ENCODE data around the gene GSC2. TPM values are rescaled to one million over a fixed set of nuclear protein-coding genes. Genes with fewer than 3 reads are reported as not detected.
A peak's percentile ranks its signal among the peaks of the same experiment; 100 is the strongest.

The GSC2 gene
- total and polyA plus RNA-seq, 9 of the 15 experiments (the other 6 are each of a cell fraction or from before 2014, with no cell fraction given), result not detected

GRCh38 chr22:19110064-19110458 lies 40.0 kb downstream of the GSC2 start (continued):
- TF ChIP-seq, protein P1, sequence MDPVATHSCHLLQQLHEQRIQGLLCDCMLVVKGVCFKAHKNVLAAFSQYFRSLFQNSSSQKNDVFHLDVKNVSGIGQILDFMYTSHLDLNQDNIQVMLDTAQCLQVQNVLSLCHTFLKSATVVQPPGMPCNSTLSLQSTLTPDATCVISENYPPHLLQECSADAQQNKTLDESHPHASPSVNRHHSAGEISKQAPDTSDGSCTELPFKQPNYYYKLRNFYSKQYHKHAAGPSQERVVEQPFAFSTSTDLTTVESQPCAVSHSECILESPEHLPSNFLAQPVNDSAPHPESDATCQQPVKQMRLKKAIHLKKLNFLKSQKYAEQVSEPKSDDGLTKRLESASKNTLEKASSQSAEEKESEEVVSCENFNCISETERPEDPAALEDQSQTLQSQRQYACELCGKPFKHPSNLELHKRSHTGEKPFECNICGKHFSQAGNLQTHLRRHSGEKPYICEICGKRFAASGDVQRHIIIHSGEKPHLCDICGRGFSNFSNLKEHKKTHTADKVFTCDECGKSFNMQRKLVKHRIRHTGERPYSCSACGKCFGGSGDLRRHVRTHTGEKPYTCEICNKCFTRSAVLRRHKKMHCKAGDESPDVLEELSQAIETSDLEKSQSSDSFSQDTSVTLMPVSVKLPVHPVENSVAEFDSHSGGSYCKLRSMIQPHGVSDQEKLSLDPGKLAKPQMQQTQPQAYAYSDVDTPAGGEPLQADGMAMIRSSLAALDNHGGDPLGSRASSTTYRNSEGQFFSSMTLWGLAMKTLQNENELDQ (CRISPR knock-in tag; IDR thresholded peaks at IDR 0.05; ENCODE audit: borderline replicate concordance), result 0 out of 2 replicates have a peak, but pooled peaks have one; percentile 1
- TF ChIP-seq, protein P2, sequence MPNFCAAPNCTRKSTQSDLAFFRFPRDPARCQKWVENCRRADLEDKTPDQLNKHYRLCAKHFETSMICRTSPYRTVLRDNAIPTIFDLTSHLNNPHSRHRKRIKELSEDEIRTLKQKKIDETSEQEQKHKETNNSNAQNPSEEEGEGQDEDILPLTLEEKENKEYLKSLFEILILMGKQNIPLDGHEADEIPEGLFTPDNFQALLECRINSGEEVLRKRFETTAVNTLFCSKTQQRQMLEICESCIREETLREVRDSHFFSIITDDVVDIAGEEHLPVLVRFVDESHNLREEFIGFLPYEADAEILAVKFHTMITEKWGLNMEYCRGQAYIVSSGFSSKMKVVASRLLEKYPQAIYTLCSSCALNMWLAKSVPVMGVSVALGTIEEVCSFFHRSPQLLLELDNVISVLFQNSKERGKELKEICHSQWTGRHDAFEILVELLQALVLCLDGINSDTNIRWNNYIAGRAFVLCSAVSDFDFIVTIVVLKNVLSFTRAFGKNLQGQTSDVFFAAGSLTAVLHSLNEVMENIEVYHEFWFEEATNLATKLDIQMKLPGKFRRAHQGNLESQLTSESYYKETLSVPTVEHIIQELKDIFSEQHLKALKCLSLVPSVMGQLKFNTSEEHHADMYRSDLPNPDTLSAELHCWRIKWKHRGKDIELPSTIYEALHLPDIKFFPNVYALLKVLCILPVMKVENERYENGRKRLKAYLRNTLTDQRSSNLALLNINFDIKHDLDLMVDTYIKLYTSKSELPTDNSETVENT (CRISPR knock-in tag; IDR thresholded peaks at IDR 0.05), result no peak
- TF ChIP-seq ZNF699 (CRISPR knock-in tag; IDR thresholded peaks at IDR 0.05; ENCODE audit: insufficient replicate concordance), result no peak
- TF ChIP-seq ZNF444 (CRISPR knock-in tag; IDR thresholded peaks at IDR 0.05), result no peak
- TF ChIP-seq ZNF609 (CRISPR knock-in tag; IDR thresholded peaks at IDR 0.05; ENCODE audit: borderline replicate concordance), result 0 out of 2 replicates have a peak, but pooled peaks have one; percentile 6
- no peak for TF ChIP-seq ZKSCAN1 (IDR thresholded peaks at IDR 0.05; ENCODE audit: low read depth, low read length)
- TF ChIP-seq, protein P3, sequence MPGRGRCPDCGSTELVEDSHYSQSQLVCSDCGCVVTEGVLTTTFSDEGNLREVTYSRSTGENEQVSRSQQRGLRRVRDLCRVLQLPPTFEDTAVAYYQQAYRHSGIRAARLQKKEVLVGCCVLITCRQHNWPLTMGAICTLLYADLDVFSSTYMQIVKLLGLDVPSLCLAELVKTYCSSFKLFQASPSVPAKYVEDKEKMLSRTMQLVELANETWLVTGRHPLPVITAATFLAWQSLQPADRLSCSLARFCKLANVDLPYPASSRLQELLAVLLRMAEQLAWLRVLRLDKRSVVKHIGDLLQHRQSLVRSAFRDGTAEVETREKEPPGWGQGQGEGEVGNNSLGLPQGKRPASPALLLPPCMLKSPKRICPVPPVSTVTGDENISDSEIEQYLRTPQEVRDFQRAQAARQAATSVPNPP (IDR thresholded peaks at IDR 0.05; ENCODE audit: borderline replicate concordance, insufficient read depth, insufficient read length), result no peak
- no peak for TF ChIP-seq ZFPM2 (CRISPR knock-in tag; IDR thresholded peaks at IDR 0.05)
- TF ChIP-seq TCF7 (IDR thresholded peaks at IDR 0.05; ENCODE audit: borderline replicate concordance), result no peak
- TF ChIP-seq, protein P4, sequence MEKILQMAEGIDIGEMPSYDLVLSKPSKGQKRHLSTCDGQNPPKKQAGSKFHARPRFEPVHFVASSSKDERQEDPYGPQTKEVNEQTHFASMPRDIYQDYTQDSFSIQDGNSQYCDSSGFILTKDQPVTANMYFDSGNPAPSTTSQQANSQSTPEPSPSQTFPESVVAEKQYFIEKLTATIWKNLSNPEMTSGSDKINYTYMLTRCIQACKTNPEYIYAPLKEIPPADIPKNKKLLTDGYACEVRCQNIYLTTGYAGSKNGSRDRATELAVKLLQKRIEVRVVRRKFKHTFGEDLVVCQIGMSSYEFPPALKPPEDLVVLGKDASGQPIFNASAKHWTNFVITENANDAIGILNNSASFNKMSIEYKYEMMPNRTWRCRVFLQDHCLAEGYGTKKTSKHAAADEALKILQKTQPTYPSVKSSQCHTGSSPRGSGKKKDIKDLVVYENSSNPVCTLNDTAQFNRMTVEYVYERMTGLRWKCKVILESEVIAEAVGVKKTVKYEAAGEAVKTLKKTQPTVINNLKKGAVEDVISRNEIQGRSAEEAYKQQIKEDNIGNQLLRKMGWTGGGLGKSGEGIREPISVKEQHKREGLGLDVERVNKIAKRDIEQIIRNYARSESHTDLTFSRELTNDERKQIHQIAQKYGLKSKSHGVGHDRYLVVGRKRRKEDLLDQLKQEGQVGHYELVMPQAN (IDR thresholded peaks at IDR 0.05; ENCODE audit: borderline replicate concordance), result no peak
- TF ChIP-seq NFIX (CRISPR knock-in tag; IDR thresholded peaks at IDR 0.05; ENCODE audit: low read depth), result peak; percentile 8; the same call in 1 of the 2 replicates
- no peak for TF ChIP-seq BDP1 (IDR thresholded peaks at IDR 0.05; ENCODE audit: insufficient read depth, insufficient read length)
- 0 out of 2 replicates have a peak, but pooled peaks have one; percentile 31 for TF ChIP-seq MIER1 (IDR thresholded peaks at IDR 0.05; ENCODE audit: low read depth)
- no peak for TF ChIP-seq ETV5 (CRISPR knock-in tag; IDR thresholded peaks at IDR 0.05; ENCODE audit: low read depth)
- no peak for TF ChIP-seq PHF8 (IDR thresholded peaks at IDR 0.05; ENCODE audit: borderline replicate concordance, low read length)

All from K562 (cell line).